Measurements from ENCODE around the gene SLC35F1. TPM values are rescaled to one million over a fixed set of nuclear protein-coding genes. Genes with fewer than 3 reads are reported as not detected.
A peak's percentile ranks its signal among the peaks of the same experiment; 100 is the strongest.

SLC35F1 gene
- total RNA-seq, 1 donor from 2014 or later, result 4.5 TPM

DNA sequence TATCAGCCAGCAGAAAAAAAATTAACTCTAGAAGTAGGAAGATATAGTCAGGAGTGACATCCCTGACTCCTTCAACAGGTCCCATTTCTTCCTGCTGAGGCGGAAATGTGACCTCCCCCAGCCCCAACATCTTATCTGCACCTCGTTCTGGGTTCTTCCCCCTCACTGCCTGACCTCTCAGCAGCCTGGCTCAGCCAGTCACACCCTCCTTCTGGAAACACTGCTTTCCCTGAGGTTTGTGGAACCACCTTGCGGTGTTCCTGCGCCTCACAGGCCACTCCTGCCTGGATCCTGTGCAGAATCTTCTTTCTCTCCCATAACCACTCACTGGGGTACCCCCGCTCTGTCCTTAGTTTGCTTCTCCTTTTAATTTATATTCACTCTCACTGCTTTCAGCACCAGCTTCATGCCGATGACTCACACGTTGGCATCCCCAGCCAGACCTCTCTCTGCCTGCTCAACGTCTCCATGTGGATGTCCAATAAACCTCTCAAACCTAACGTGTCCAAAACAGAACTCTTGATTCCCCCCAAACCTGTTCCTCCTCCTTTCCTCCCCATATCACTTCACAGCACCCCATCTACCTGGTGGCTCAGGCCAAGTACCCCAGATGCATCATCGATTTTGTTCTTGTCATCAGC lies 418.3 kb downstream of the SLC35F1 start:
- no peaks in the 10 kb centered on the region for H3K27me3 Mint-ChIP-seq
- H3K27ac Mint-ChIP-seq, result no peak overlapping the region
- peaks cover 2% of the 10 kb centered on the region for H3K4me1 Mint-ChIP-seq (ENCODE audit: low read depth)
- no peaks in the 10 kb centered on the region for H3K36me3 Mint-ChIP-seq (ENCODE audit: insufficient read depth)
- no peak for DNase-seq (ENCODE audit: low spot score, unreplicated experiment)
- TF ChIP-seq, protein P1, sequence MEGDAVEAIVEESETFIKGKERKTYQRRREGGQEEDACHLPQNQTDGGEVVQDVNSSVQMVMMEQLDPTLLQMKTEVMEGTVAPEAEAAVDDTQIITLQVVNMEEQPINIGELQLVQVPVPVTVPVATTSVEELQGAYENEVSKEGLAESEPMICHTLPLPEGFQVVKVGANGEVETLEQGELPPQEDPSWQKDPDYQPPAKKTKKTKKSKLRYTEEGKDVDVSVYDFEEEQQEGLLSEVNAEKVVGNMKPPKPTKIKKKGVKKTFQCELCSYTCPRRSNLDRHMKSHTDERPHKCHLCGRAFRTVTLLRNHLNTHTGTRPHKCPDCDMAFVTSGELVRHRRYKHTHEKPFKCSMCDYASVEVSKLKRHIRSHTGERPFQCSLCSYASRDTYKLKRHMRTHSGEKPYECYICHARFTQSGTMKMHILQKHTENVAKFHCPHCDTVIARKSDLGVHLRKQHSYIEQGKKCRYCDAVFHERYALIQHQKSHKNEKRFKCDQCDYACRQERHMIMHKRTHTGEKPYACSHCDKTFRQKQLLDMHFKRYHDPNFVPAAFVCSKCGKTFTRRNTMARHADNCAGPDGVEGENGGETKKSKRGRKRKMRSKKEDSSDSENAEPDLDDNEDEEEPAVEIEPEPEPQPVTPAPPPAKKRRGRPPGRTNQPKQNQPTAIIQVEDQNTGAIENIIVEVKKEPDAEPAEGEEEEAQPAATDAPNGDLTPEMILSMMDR (IDR thresholded peaks at IDR 0.05; ENCODE audit: unreplicated experiment), result no peak
- H3K4me3 Mint-ChIP-seq (ENCODE audit: low read depth), result no peak overlapping the region
- H3K9me3 Mint-ChIP-seq (ENCODE audit: low read depth), result peaks cover 6% of the 10 kb centered on the region

- no peak for DNase-seq (ENCODE audit: low spot score, unreplicated experiment)
- TF ChIP-seq, protein P1 (IDR thresholded peaks at IDR 0.05; ENCODE audit: unreplicated experiment), result no peak
- Mint-ChIP-seq H3K27ac (no peak overlapping the region), H3K4me1 (ENCODE audit: low read depth) (peaks cover 2% of the 10 kb centered on the region), H3K4me3 (ENCODE audit: low read depth) (no peak overlapping the region), H3K36me3 (ENCODE audit: insufficient read depth) (no peaks in the 10 kb centered on the region), H3K9me3 (ENCODE audit: low read depth) (peaks cover 6% of the 10 kb centered on the region), H3K27me3 (no peaks in the 10 kb centered on the region)
Measured at GRCh38 chr6:118326712-118327111, 419.6 kb downstream of the SLC35F1 start.

- H3K4me1 Mint-ChIP-seq (ENCODE audit: low read depth), result peaks cover 2% of the 10 kb centered on the region
- H3K4me3 Mint-ChIP-seq (ENCODE audit: low read depth), result no peak overlapping the region
- H3K9me3 Mint-ChIP-seq (ENCODE audit: low read depth), result peaks cover 6% of the 10 kb centered on the region
- no peak for DNase-seq (ENCODE audit: low spot score, unreplicated experiment)
- H3K36me3 Mint-ChIP-seq (ENCODE audit: insufficient read depth), result no peaks in the 10 kb centered on the region
- H3K27me3 Mint-ChIP-seq, result no peaks in the 10 kb centered on the region
- peak overlapping the region; percentile 14 for H3K27ac Mint-ChIP-seq
- TF ChIP-seq, protein P1 (IDR thresholded peaks at IDR 0.05; ENCODE audit: unreplicated experiment), result no peak
Measured at GRCh38 chr6:118327237-118327636, 420.2 kb downstream of the SLC35F1 start.

DNA sequence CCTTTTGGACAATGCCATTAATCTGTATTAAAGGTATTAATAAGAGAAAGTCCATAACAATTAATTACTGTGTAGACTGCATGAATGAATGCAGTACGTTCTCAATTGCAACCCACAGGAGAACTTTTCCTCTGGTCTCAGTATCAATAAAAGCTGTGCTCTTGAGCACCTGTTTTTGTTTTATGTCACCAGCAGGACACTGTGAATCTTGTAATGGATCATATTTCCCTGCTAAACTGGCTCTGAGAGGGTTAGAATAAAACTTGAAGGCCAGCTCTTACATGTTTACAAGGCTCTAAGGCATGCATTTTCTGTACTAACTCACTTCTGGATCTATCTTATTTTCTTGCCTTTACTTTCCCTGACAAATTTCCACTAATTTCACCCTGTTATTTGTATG lies 426.7 kb downstream of the SLC35F1 start:
- peaks cover 3% of the 10 kb centered on the region for H3K9me3 Mint-ChIP-seq (ENCODE audit: low read depth)
- no peak for DNase-seq (ENCODE audit: low spot score, unreplicated experiment)
- no peaks in the 10 kb centered on the region for H3K27me3 Mint-ChIP-seq
- no peaks in the 10 kb centered on the region for H3K4me1 Mint-ChIP-seq (ENCODE audit: low read depth)
- H3K36me3 Mint-ChIP-seq (ENCODE audit: insufficient read depth), result no peaks in the 10 kb centered on the region
- no peak overlapping the region for H3K27ac Mint-ChIP-seq
- H3K4me3 Mint-ChIP-seq (ENCODE audit: low read depth), result no peak overlapping the region
- TF ChIP-seq, protein P1 (IDR thresholded peaks at IDR 0.05; ENCODE audit: unreplicated experiment), result no peak

DNA sequence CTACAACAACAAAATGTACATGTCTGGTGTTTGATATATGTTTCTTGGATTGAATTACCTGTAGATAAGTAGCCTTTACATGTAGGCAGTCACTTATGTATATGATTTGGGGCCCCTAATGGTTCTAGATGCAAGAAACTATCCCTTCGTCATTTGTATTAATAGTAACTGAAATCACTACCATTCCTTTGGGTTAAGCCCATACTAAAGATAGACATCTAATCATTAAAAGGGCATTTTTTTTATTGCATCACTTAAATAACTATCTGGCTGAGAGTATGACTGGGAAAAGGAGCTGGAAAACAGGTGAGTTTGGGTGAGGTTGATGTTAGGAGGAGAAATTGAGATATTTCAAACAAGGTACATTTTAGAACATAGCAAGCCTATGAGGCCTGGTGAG lies 427.6 kb downstream of the SLC35F1 start:
- Mint-ChIP-seq H3K9me3 (ENCODE audit: low read depth) (peaks cover 3% of the 10 kb centered on the region), H3K27me3 (no peaks in the 10 kb centered on the region), H3K27ac (no peak overlapping the region), H3K36me3 (ENCODE audit: insufficient read depth) (no peaks in the 10 kb centered on the region), H3K4me3 (ENCODE audit: low read depth) (no peak overlapping the region), H3K4me1 (ENCODE audit: low read depth) (peaks cover 1% of the 10 kb centered on the region)
- TF ChIP-seq, protein P1 (IDR thresholded peaks at IDR 0.05; ENCODE audit: unreplicated experiment), result no peak
- no peak for DNase-seq (ENCODE audit: low spot score, unreplicated experiment)

Data from progenitor cell of endocrine pancreas (in vitro differentiated cells).